Smooth muscle cell (in vitro differentiated cells): ENCODE data around the gene GPC5. TPM values are rescaled to one million over a fixed set of nuclear protein-coding genes. Genes with fewer than 3 reads are reported as not detected.

Source experiments
- DNase-seq: peaks from one replicate; lab custom pipeline; 2025; ENCODE audit not compliant: unreplicated experiment; lab: John Stamatoyannopoulos, UW
- H2AFZ ChIP-seq: fragments of 200-600 bp; sonication (generic); 2 replicates; pipeline ENCODE4 v1.6.0; 2016; ENCODE audit warnings: antibody characterized with exemption, low read depth, mild to moderate bottlenecking
- H3F3A ChIP-seq: fragments of 200-600 bp; sonication (generic); 2 replicates; pipeline ENCODE4 v1.6.0; 2017; ENCODE audit warnings: antibody characterized with exemption, low read depth
- H3K27ac ChIP-seq: fragments of 200-600 bp; sonication (generic); 2 replicates; pipeline ENCODE4 v1.5.1; 2016; ENCODE audit warnings: low read depth, mild to moderate bottlenecking
- H3K27me3 ChIP-seq: fragments of 200-600 bp; sonication (generic); 2 replicates; pipeline ENCODE4 v1.6.1; 2016; ENCODE audit warnings: low read depth, mild to moderate bottlenecking
- H3K36me3 ChIP-seq: fragments of 200-600 bp; sonication (generic); 2 replicates; pipeline ENCODE4 v1.5.1; 2016; ENCODE audit warnings: low read depth
- H3K4me1 ChIP-seq: fragments of 200-600 bp; sonication (generic); 2 replicates; pipeline ENCODE4 v1.5.1; 2016; ENCODE audit warnings: low read depth
- H3K4me2 ChIP-seq: fragments of 200-600 bp; sonication (generic); 2 replicates; pipeline ENCODE4 v1.6.0; 2016; ENCODE audit warnings: mild to moderate bottlenecking
- H3K4me3 ChIP-seq: fragments of 200-600 bp; sonication (generic); 2 replicates; pipeline ENCODE4 v1.5.1; 2016; ENCODE audit warnings: mild to moderate bottlenecking
- H3K79me2 ChIP-seq: fragments of 200-600 bp; sonication (generic); 2 replicates; pipeline ENCODE4 v1.6.0; 2016; ENCODE audit warnings: low read depth, mild to moderate bottlenecking
- H3K9ac ChIP-seq: fragments of 200-600 bp; sonication (generic); 2 replicates; pipeline ENCODE4 v1.6.0; 2016; ENCODE audit warnings: low read depth
- H3K9me3 ChIP-seq: fragments of 200-600 bp; sonication (generic); replicated peaks from 2 replicates; pipeline ENCODE4 v1.5.1; 2016; ENCODE audit warnings: low read depth
- H4K20me1 ChIP-seq: fragments of 200-600 bp; sonication (generic); 2 replicates; pipeline ENCODE4 v1.6.0; 2016; ENCODE audit warnings: low read depth
- WGBS: methylation state at CpG from one replicate; pipeline ENCODE4 v1.1.7; 2016; ENCODE audit warnings: low lambda C conversion rate; 5-methylcytosine and 5-hydroxymethylcytosine counted together
- polyA plus RNA-seq: library from polyadenylated mRNA; unstranded; fragments of >200 nt; fragmentation: Nextera tagmentation; extraction: Ambion mirVana; gene quantifications from 2 replicates; pipeline ENCODE4 v1.2.1, GENCODE V29; 2016
- total RNA-seq: library from RNA; depleted of rRNA; stranded (reverse); fragments of >200 nt; gene quantifications from 2 replicates; pipeline ENCODE4 v1.2.3, GENCODE V29; 2014
- TF ChIP-seq, protein P1 (sequence below): fragments of 200-600 bp; sonication (generic); IDR thresholded peaks from 2 replicates; pipeline ENCODE4 v1.5.1; 2017; ENCODE audit warnings: borderline replicate concordance, mild to moderate bottlenecking, antibody characterized with exemption; ENCODE audit not compliant: insufficient read depth, poor library complexity, severe bottlenecking

Gene GPC5
- total and polyA plus RNA-seq, 2 experiments from 2014 or later, result 0.99 to 1.0 TPM

DNA sequence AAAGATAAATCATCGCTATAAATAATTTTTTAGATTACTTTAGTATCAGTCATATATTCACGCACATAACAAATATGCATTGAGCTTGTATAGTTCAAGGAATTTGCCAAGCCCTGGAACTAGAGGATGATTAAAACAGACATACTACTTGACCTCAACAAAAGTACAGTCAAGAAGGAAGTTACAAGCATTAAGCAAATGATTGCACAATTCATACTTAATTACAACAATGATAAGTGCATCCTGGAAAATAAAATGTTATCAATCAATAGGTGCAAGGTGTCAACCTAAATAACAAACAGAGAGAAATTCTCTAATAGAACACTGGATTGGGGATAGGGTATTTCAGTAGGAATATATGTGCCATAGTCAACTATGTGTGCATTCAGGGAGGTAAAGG is 491.2 kb downstream of the GPC5 start:
- DNase-seq, result no peak
- Histone ChIP-seq H3K4me3 (no peak overlapping the region), H3F3A (no peaks in the 10 kb centered on the region), H3K4me1 (no peaks in the 10 kb centered on the region), H4K20me1 (no peaks in the 10 kb centered on the region), H3K9me3 (no peaks in the 10 kb centered on the region), H3K9ac (no peak overlapping the region), H3K36me3 (no peaks in the 10 kb centered on the region), H3K79me2 (no peaks in the 10 kb centered on the region), H3K27me3 (no peaks in the 10 kb centered on the region), H3K4me2 (no peak overlapping the region), H2AFZ (no peak overlapping the region), H3K27ac (no peak overlapping the region)
- TF ChIP-seq, protein P1, sequence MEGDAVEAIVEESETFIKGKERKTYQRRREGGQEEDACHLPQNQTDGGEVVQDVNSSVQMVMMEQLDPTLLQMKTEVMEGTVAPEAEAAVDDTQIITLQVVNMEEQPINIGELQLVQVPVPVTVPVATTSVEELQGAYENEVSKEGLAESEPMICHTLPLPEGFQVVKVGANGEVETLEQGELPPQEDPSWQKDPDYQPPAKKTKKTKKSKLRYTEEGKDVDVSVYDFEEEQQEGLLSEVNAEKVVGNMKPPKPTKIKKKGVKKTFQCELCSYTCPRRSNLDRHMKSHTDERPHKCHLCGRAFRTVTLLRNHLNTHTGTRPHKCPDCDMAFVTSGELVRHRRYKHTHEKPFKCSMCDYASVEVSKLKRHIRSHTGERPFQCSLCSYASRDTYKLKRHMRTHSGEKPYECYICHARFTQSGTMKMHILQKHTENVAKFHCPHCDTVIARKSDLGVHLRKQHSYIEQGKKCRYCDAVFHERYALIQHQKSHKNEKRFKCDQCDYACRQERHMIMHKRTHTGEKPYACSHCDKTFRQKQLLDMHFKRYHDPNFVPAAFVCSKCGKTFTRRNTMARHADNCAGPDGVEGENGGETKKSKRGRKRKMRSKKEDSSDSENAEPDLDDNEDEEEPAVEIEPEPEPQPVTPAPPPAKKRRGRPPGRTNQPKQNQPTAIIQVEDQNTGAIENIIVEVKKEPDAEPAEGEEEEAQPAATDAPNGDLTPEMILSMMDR, result no peak
- 95% methylated on average over 2 of the region's 2 CpGs for WGBS

DNA sequence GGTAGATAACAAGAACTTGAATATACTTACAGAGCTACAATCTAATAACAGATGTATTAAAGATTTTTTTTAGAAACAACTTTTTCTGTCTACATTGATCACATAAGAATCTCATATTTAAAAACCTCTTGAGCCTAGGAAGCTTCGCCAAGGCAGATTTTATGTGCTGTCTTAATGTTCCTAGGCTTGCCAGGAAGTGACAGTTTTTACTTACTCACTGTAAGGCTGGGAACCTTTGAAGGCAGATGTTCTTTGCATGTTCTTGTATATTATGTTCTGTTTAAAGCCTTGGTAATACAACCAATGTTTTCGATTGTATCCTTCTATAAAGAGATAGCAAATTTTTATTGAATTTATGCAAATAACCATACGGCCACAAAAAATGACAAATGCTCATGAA is 492.7 kb downstream of the GPC5 start:
- Histone ChIP-seq H3K4me2 (no peak overlapping the region), H3K27ac (no peak overlapping the region), H3K9ac (no peak overlapping the region), H2AFZ (no peak overlapping the region), H3K4me1 (no peaks in the 10 kb centered on the region), H3K79me2 (no peaks in the 10 kb centered on the region), H3K36me3 (no peaks in the 10 kb centered on the region), H3K27me3 (no peaks in the 10 kb centered on the region), H3K4me3 (no peak overlapping the region), H3F3A (no peaks in the 10 kb centered on the region), H4K20me1 (no peaks in the 10 kb centered on the region), H3K9me3 (no peaks in the 10 kb centered on the region)
- TF ChIP-seq, protein P1, result no peak
- 89% methylated on average over 3 of the region's 3 CpGs for WGBS
- DNase-seq, result no peak

DNA sequence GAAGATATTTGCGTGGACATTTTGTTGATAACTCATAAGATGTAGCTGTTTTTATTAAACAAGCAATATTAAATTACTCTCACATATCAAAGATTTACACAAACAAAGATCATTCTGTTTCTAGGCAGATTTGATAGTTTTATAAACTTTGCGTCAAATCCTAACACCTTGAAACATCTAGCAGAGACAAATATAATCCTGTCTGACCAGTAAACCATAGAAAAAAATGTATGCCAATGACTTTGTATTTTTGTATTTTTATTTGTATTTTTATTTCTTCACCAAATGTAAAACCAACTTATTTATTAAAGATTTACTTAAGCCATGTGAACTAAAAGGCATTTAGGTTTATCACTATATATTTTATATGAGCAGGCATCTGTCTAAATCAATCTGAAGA is 494.6 kb downstream of the GPC5 start:
- 95% methylated on average over 2 of the region's 2 CpGs for WGBS
- no peaks in the 10 kb centered on the region for H3K4me1 ChIP-seq
- TF ChIP-seq, protein P1, result no peak

DNA sequence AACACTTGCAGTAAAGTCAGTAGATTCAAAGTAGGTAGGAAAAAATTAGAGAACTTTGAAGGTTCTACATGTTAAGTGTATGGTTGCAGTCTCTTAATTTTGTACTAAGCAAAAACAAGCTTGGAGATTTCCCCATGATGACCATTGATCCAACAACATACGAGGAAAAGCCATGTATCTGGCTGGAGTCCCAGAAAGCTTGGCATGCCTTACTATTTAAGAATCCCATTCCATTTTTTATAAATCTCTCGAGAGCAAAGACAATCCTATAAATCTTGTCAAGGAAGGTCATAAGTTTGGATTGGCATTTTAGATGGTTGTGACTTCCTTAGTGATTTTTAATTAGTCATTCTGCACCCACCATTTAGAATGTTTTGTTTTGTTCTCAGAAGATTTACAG is 495.9 kb downstream of the GPC5 start:
- H2AFZ ChIP-seq, result no peak overlapping the region
- no peaks in the 10 kb centered on the region for H3K9me3 ChIP-seq
- no peaks in the 10 kb centered on the region for H4K20me1 ChIP-seq
- DNase-seq, result no peak
- H3K4me3 ChIP-seq, result no peak overlapping the region
- H3K27me3 ChIP-seq, result no peaks in the 10 kb centered on the region
- 90% methylated on average over 2 of the region's 2 CpGs for WGBS
- H3K27ac ChIP-seq, result no peak overlapping the region
- H3F3A ChIP-seq, result no peaks in the 10 kb centered on the region
- no peaks in the 10 kb centered on the region for H3K36me3 ChIP-seq
- TF ChIP-seq, protein P1, result no peak
- H3K4me2 ChIP-seq, result no peak overlapping the region
- H3K9ac ChIP-seq, result no peak overlapping the region
- no peaks in the 10 kb centered on the region for H3K4me1 ChIP-seq
- no peaks in the 10 kb centered on the region for H3K79me2 ChIP-seq

More for the DNA sequence above, 494.6 kb downstream of the GPC5 start:
- no peak overlapping the region for H3K4me3 ChIP-seq
- no peak overlapping the region for H2AFZ ChIP-seq
- no peaks in the 10 kb centered on the region for H3K9me3 ChIP-seq
- H3K27me3 ChIP-seq, result no peaks in the 10 kb centered on the region
- H3K79me2 ChIP-seq, result no peaks in the 10 kb centered on the region
- H3F3A ChIP-seq, result no peaks in the 10 kb centered on the region
- H3K9ac ChIP-seq, result no peak overlapping the region
- H4K20me1 ChIP-seq, result no peaks in the 10 kb centered on the region
- H3K27ac ChIP-seq, result no peak overlapping the region
- H3K36me3 ChIP-seq, result no peaks in the 10 kb centered on the region
- DNase-seq, result no peak
- H3K4me2 ChIP-seq, result no peak overlapping the region
